SK-N-SH (cell line): ENCODE measurements around the gene PCSK5. TPM values are rescaled to one million over a fixed set of nuclear protein-coding genes. Genes with fewer than 3 reads are reported as not detected.
"Not testable (repeated sequence)": the region's sequence is repeated elsewhere in the genome, so short reads cannot be mapped to it uniquely, and the experiment has no call there.

ENCODE experiments used
- CTCF ChIA-PET: fragments of 300-600, 350-600 bp; formaldehyde crosslinking; extraction: SDS; loops from one replicate; lab custom pipeline; 2021; lab: Yijun Ruan, JAX
- POLR2A ChIA-PET: fragments of 350-600 bp; sonication (Branson Sonifier 250); formaldehyde crosslinking; extraction: SDS; loops from one replicate; lab custom pipeline; 2020; ENCODE audit warnings: antibody characterized with exemption, inconsistent platforms; lab: Yijun Ruan, JAX
- DNase-seq: peaks from one replicate; pipeline ENCODE4 v3.0.0; 2012
- H2AFZ ChIP-seq: fragments of 200-600 bp; sonication (generic); 2 replicates; pipeline ENCODE4 v1.8.1; 2016; ENCODE audit warnings: antibody characterized with exemption, mild to moderate bottlenecking, low read depth
- H3F3A ChIP-seq: fragments of 200-600 bp; sonication (generic); replicated peaks from 2 replicates; pipeline ENCODE3; 2016; ENCODE audit warnings: antibody characterized with exemption, mild to moderate bottlenecking; ENCODE audit not compliant: insufficient read depth
- H3K27ac ChIP-seq, 2 experiments: fragments of 200-500 bp in 1 of 2; fragments of 200-600 bp in 1 of 2; sonication (Bioruptor generic) in 1 of 2; sonication (generic), shearing (Covaris generic) in 1 of 2; 2 replicates each; pipeline versions ENCODE4 v1.5.1 to v1.6.1; 2014 to 2016; ENCODE audit warnings: low read depth in 2 of 2, inconsistent platforms in 1 of 2, low read length in 1 of 2, mild to moderate bottlenecking in 1 of 2, mixed read lengths in 1 of 2
- H3K27me3 ChIP-seq: fragments of 200-600 bp; sonication (generic), shearing (Covaris generic); 2 replicates; pipeline ENCODE4 v1.6.1; 2016; ENCODE audit warnings: mixed run types; ENCODE audit not compliant: insufficient read depth
- H3K36me3 ChIP-seq, 2 experiments: fragments of 200-500 bp in 1 of 2; fragments of 200-600 bp in 1 of 2; sonication (Bioruptor generic) in 1 of 2; sonication (generic) in 1 of 2; replicated peaks in 1 of 2; 2 replicates each; pipeline versions ENCODE3 to v1.5.1; 2014 to 2016; ENCODE audit warnings: low read length in 1 of 2, mild to moderate bottlenecking in 1 of 2; ENCODE audit not compliant: insufficient read depth in 2 of 2, control insufficient read depth in 1 of 2
- H3K4me1 ChIP-seq, 2 experiments: fragments of 200-500 bp in 1 of 2; fragments of 200-600 bp in 1 of 2; sonication (Bioruptor generic) in 1 of 2; sonication (generic), shearing (Covaris generic) in 1 of 2; 2 replicates each; pipeline versions ENCODE4 v1.5.1 to v1.6.1; 2014 to 2016; ENCODE audit warnings: low read depth in 1 of 2, low read length in 1 of 2, mixed run types in 1 of 2; ENCODE audit not compliant: insufficient read depth in 2 of 2, control insufficient read depth in 1 of 2
- H3K4me2 ChIP-seq: fragments of 200-600 bp; sonication (generic), shearing (Covaris generic); 2 replicates; pipeline ENCODE4 v1.6.1; 2017; ENCODE audit warnings: mixed run types
- H3K4me3 ChIP-seq, 2 experiments: fragments of 200-500 bp in 1 of 2; fragments of 200-600 bp in 1 of 2; sonication (Bioruptor generic) in 1 of 2; sonication (generic), shearing (Covaris generic) in 1 of 2; 2 replicates each; pipeline versions ENCODE4 v1.5.1 to v1.8.1; 2014 to 2016; ENCODE audit warnings: low read depth in 2 of 2, inconsistent platforms in 1 of 2, low read length in 1 of 2, mild to moderate bottlenecking in 1 of 2, mixed read lengths in 1 of 2, moderate library complexity in 1 of 2
- H3K79me2 ChIP-seq: fragments of 200-600 bp; sonication (generic); 2 replicates; pipeline ENCODE4 v1.8.1; 2017; ENCODE audit warnings: mild to moderate bottlenecking; ENCODE audit not compliant: insufficient read depth
- H3K9ac ChIP-seq: fragments of 200-600 bp; sonication (generic); 2 replicates; pipeline ENCODE4 v1.6.1; 2017; ENCODE audit warnings: mixed run types
- H3K9me2 ChIP-seq: fragments of 200-600 bp; sonication (generic); 2 replicates; pipeline ENCODE4 v1.6.1; 2017; ENCODE audit warnings: mixed run types
- H3K9me3 ChIP-seq: fragments of 200-600 bp; sonication (generic); 2 replicates; pipeline ENCODE4 v1.6.1; 2017; ENCODE audit warnings: mixed run types, mild to moderate bottlenecking, moderate library complexity
- H4K20me1 ChIP-seq: fragments of 200-600 bp; sonication (generic); 2 replicates; pipeline ENCODE4 v1.6.1; 2017; ENCODE audit warnings: mild to moderate bottlenecking, mixed run types; ENCODE audit not compliant: insufficient read depth
- CHD2 ChIP-seq: fragments of 150-350 bp; IDR thresholded peaks from 2 replicates; pipeline ENCODE4 v1.6.1; 2018; ENCODE audit warnings: low read length; ENCODE audit not compliant: partially characterized antibody
- ELF1 ChIP-seq: IDR thresholded peaks from 2 replicates; pipeline ENCODE4 v1.4.0; 2012
- EP300 ChIP-seq, 2 experiments: IDR thresholded peaks; 2 replicates each; pipeline versions ENCODE4 v1.4.0 to v1.6.1; 2012; ENCODE audit warnings: borderline replicate concordance in 1 of 2, low read depth in 1 of 2, low read length in 1 of 2
- EZH2phosphoT487 ChIP-seq: fragments of 200-600 bp; sonication (generic); IDR thresholded peaks from 2 replicates; pipeline ENCODE4 v1.6.1; 2017; ENCODE audit warnings: low read depth, mixed run types, mild to moderate bottlenecking, antibody characterized with exemption, moderate library complexity, borderline replicate concordance
- FOSL2 ChIP-seq: IDR thresholded peaks from 2 replicates; pipeline ENCODE4 v1.4.0; 2012; ENCODE audit warnings: low read depth, mild to moderate bottlenecking, moderate library complexity, borderline replicate concordance
- FOXJ3 ChIP-seq: sonication (generic); formaldehyde crosslinking; IDR thresholded peaks from 2 replicates; pipeline ENCODE4 v1.5.1; 2020; ENCODE audit warnings: mild to moderate bottlenecking, missing genetic modification reagents
- IRF3 ChIP-seq: fragments of 150-350 bp; IDR thresholded peaks from 2 replicates; pipeline ENCODE4 v1.6.1; 2016; ENCODE audit warnings: mild to moderate bottlenecking, low read depth, low read length
- JUND ChIP-seq: IDR thresholded peaks from 2 replicates; pipeline ENCODE4 v1.4.0; 2012
- MEF2A ChIP-seq: IDR thresholded peaks from 2 replicates; pipeline ENCODE4 v1.4.0; 2012; ENCODE audit warnings: low read depth, borderline replicate concordance
- RAD21 ChIP-seq: IDR thresholded peaks from 2 replicates; pipeline ENCODE4 v1.6.1; 2012; ENCODE audit warnings: mild to moderate bottlenecking, low read length
- RXRA ChIP-seq: IDR thresholded peaks from 2 replicates; pipeline ENCODE4 v1.4.0; 2012; ENCODE audit warnings: low read depth, mild to moderate bottlenecking, borderline replicate concordance
- TAF1 ChIP-seq: IDR thresholded peaks from 2 replicates; pipeline ENCODE4 v1.6.1; 2012; ENCODE audit warnings: low read depth, mild to moderate bottlenecking, low read length, moderate library complexity, borderline replicate concordance
- TCF12 ChIP-seq: IDR thresholded peaks from 2 replicates; pipeline ENCODE4 v1.4.0; 2012
- YY1 ChIP-seq: IDR thresholded peaks from 2 replicates; pipeline ENCODE4 v1.4.0; 2012; ENCODE audit warnings: low read depth, mild to moderate bottlenecking
- WGBS: methylation state at CpG from one replicate; pipeline ENCODE4 v1.1.6; 2017; ENCODE audit warnings: low lambda C conversion rate; 5-methylcytosine and 5-hydroxymethylcytosine counted together
- polyA plus RNA-seq, 3 experiments: library from polyadenylated mRNA; depleted of rRNA; stranded (reverse); fragments of >200 nt; gene quantifications; 2 replicates each; pipeline ENCODE4 v1.2.3, GENCODE V29; 2012
- TF ChIP-seq, protein P1 (sequence below): IDR thresholded peaks from 2 replicates; pipeline ENCODE4 v1.4.0; 2012; ENCODE audit warnings: low read depth

Gene PCSK5
- polyA plus RNA-seq, 1 of the 3 experiments (the other 2 are of a cell fraction) = 0.08 TPM

- no peak for TF ChIP-seq RAD21
- TF ChIP-seq, all 33 proteins: peak for 0
Measured at GRCh38 chr9:76359766-76360165, 469.3 kb downstream of the PCSK5 start (continued).

DNA sequence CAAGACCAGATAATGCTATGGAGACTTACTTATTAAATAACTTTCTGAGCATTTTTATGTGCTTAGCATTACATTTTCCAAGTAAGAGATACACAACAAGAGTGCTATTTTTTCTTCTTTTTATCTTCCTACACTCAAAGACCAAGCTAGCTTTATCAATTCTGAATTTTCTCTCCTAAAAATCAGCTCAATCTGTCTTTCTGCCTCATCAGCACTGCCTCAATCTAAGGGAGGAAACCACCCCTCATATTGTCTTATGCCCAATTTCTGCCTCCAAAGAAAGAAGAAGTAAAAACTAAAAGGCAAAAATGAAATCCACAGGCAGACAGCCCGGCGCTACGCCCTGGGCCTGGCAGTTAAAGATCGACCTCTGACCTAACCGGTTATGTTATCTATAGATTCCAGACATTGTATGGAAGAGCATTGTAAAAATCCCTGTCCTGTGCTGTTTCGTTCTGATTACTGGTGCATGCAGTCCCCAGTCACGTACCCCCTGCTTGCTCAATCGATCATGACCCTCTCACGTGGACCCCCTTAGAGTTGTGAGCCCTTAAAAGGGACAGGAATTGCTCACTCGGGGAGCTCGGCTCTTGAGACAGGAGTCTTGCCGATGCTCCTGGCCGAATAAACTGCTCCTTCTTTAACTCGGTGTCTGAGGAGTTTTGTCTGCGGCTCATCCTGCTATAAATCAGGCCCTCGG, 472.0 kb downstream of the PCSK5 start:
- DNase-seq, H4K20me1 ChIP-seq, H3K36me3 ChIP-seq, H3K4me2 ChIP-seq, H3K27me3 ChIP-seq, H3K4me3 ChIP-seq, H3K27ac ChIP-seq, H3K79me2 ChIP-seq, H2AFZ ChIP-seq, H3K4me1 ChIP-seq, H3K9me2 ChIP-seq, H3F3A ChIP-seq, H3K9me3 ChIP-seq, H3K9ac ChIP-seq, POLR2A ChIA-PET: not testable (repeated sequence)
- CTCF ChIA-PET = interaction anchor here (0.6 kb wide), 1 partner anchor 1358 kb away, joined by 3 read pairs; no protein-coding TSS in a partner anchor
- WGBS = 54% methylated on average over 16 of the region's 16 CpGs

DNA sequence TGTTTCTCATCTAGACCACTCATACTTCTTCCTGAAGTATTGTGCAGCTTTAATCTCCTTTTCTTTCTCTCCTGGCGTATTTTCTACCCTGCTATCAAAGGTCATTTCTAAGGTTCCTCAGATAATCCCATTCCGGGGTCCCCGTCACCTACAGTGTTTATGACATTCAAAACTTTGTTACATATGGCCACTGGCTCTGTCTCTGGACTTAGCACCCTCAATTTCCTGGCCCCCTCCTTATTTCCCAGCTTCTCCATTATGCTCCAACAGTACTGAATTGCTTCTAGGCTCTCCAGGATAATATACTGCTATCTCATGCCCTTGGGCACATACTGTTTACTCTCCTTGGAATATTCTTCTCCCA, 472.5 kb downstream of the PCSK5 start:
- Histone ChIP-seq H3K9ac (no peak overlapping the region), H3K4me1 (no peaks in the 10 kb centered on the region), H3K27me3 (peaks cover 7% of the 10 kb centered on the region; the same call in 1 of the 2 replicates), H2AFZ (no peak overlapping the region), H3K79me2 (no peaks in the 10 kb centered on the region), H3K4me3 (no peak overlapping the region), H3K9me2 (no peaks in the 10 kb centered on the region), H3K4me2 (no peak overlapping the region)
- 37% methylated on average over 3 of the region's 3 CpGs for WGBS
- TF ChIP-seq TAF1 (no peak), YY1 (no peak), EP300 (IDR thresholded peaks at IDR 0.05; ENCODE audit: borderline replicate concordance in 1 of 2, low read depth in 1 of 2, low read length in 1 of 2) (no peak), ELF1 (no peak), FOSL2 (no peak), EZH2phosphoT487 (no peak), JUND (no peak), RXRA (no peak), IRF3 (no peak), FOXJ3 (CRISPR knock-in tag) (no peak), MEF2A (no peak), CHD2 (no peak), TCF12 (no peak)
- TF ChIP-seq, protein P1, sequence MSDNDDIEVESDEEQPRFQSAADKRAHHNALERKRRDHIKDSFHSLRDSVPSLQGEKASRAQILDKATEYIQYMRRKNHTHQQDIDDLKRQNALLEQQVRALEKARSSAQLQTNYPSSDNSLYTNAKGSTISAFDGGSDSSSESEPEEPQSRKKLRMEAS = no peak
- TF ChIP-seq, all 33 proteins: peak for 0
- Histone ChIP-seq H3K36me3 (no peaks in the 10 kb centered on the region), H3K9me3 (no peaks in the 10 kb centered on the region), H3F3A (no peaks in the 10 kb centered on the region), H4K20me1 (no peaks in the 10 kb centered on the region), H3K27ac (no peak overlapping the region)
- CTCF ChIA-PET = interaction anchor here (0.6 kb wide), 1 partner anchor 1358 kb away, joined by 3 read pairs; no protein-coding TSS in a partner anchor
- POLR2A ChIA-PET = no interaction called here
- no peak for DNase-seq
